Ovary (tissue), 3 donors: Measurements from ENCODE around the gene HDAC7.

ENCODE experiments used
- EP300 ChIP-seq: sonication (generic); formaldehyde crosslinking; IDR thresholded peaks from one replicate; pipeline ENCODE4 v1.6.1; 2017; ENCODE audit warnings: antibody characterized with exemption
- POLR2A ChIP-seq: fragments of 450-650 bp; IDR thresholded peaks from one replicate; pipeline ENCODE4 v1.6.1; 2017; ENCODE audit warnings: antibody characterized with exemption, mild to moderate bottlenecking, moderate library complexity
- TF ChIP-seq, protein P1 (sequence below), 3 donors: fragments of 450-650 bp in 2 of 3; fragments of 200-600 bp in 1 of 3; IDR thresholded peaks; one replicate each; pipeline versions ENCODE4 v1.5.1 to v1.8.0; 2016 to 2022; ENCODE audit warnings: antibody characterized with exemption in 3 of 3, mild to moderate bottlenecking in 1 of 3
- donor health status: DM: no; HTN: no; CAD: no.

DNA sequence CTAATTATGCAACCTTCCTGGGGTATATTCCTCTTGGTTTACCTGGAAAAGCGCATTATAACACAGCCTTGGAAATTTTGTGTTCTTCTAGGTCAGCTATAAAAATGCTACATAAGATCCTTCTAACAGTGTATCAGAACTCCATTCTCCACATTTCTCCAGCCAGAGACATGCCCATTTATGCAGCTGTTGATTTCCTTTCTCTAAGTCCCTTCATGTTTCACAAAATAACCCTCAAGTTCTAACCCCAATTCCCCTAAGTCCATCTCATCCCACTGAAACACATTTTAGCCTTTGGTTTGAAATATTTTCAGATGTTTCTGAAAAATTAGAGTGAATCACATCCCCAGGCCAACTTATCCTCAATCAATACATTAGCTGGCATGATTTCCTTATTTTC lies 20.9 kb upstream of the HDAC7 start:
- TF ChIP-seq POLR2A = no peak
- TF ChIP-seq, protein P1, sequence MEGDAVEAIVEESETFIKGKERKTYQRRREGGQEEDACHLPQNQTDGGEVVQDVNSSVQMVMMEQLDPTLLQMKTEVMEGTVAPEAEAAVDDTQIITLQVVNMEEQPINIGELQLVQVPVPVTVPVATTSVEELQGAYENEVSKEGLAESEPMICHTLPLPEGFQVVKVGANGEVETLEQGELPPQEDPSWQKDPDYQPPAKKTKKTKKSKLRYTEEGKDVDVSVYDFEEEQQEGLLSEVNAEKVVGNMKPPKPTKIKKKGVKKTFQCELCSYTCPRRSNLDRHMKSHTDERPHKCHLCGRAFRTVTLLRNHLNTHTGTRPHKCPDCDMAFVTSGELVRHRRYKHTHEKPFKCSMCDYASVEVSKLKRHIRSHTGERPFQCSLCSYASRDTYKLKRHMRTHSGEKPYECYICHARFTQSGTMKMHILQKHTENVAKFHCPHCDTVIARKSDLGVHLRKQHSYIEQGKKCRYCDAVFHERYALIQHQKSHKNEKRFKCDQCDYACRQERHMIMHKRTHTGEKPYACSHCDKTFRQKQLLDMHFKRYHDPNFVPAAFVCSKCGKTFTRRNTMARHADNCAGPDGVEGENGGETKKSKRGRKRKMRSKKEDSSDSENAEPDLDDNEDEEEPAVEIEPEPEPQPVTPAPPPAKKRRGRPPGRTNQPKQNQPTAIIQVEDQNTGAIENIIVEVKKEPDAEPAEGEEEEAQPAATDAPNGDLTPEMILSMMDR (IDR thresholded peaks at IDR 0.05) = no peak
- no peak for TF ChIP-seq EP300
